CD4-positive, alpha-beta T cell treated with Interleukin-21 for 1 hour (primary cell): ENCODE results near the gene HMCN1.

Source experiments
- DNase-seq: peaks from one replicate; pipeline ENCODE4 v3.0.0-alpha.2; 2020

HMCN1 gene

GRCh38 chr1:186212568-186213224, 478.5 kb downstream of the HMCN1 start:
- DNase-seq, result peak; percentile 25

- DNase-seq, result no peak
These were observed 479.0 kb downstream of the HMCN1 start for GRCh38 chr1:186213225-186213607.

- no peak for DNase-seq
These were observed 480.6 kb downstream of the HMCN1 start for GRCh38 chr1:186214791-186215190.

GRCh38 chr1:186215636-186216035, 481.4 kb downstream of the HMCN1 start:
- no peak for DNase-seq

- no peak for DNase-seq
These were observed 484.6 kb downstream of the HMCN1 start for GRCh38 chr1:186218654-186219352.

GRCh38 chr1:186220067-186220466, 485.9 kb downstream of the HMCN1 start:
- DNase-seq, result no peak

GRCh38 chr1:186220911-186221310, 486.7 kb downstream of the HMCN1 start:
- no peak for DNase-seq

GRCh38 chr1:186225096-186225495, 490.9 kb downstream of the HMCN1 start:
- no peak for DNase-seq

GRCh38 chr1:186228749-186229148, 494.6 kb downstream of the HMCN1 start:
- no peak for DNase-seq

GRCh38 chr1:186231861-186232436, 497.8 kb downstream of the HMCN1 start:
- no peak for DNase-seq

- no peak for DNase-seq
These were observed 500.9 kb downstream of the HMCN1 start for GRCh38 chr1:186234976-186235686.

- DNase-seq, result no peak
These were observed 501.5 kb downstream of the HMCN1 start for GRCh38 chr1:186235696-186236095.

GRCh38 chr1:186236921-186237320, 502.7 kb downstream of the HMCN1 start:
- no peak for DNase-seq

GRCh38 chr1:186239171-186239570, 505.0 kb downstream of the HMCN1 start:
- DNase-seq, result no peak

GRCh38 chr1:186240436-186240835, 506.2 kb downstream of the HMCN1 start:
- DNase-seq, result no peak
